GM13976 (cell line): ENCODE data around the gene CD99L2.

ENCODE experiments used
- DNase-seq: peaks from one replicate; pipeline ENCODE4 v3.0.0; 2012; ENCODE audit warnings: low spot score
- in situ Hi-C: fragments of 300-500 bp; cut with MboI; formaldehyde crosslinking; loops from one replicate; pipeline ENCODE4 v1.12.0; 2022; ENCODE audit warnings: low sequenced_read_pairs, mixed read lengths, inconsistent platforms; ENCODE audit not compliant: unreplicated experiment
- TF ChIP-seq, protein P1 (sequence below): IDR thresholded peaks from 2 replicates; pipeline ENCODE4 v1.5.1; 2012; ENCODE audit warnings: borderline replicate concordance, mild to moderate bottlenecking; ENCODE audit not compliant: insufficient read depth; ENCODE audit errors: extremely low read depth, missing control alignments, control extremely low read depth

CD99L2 gene

DNA sequence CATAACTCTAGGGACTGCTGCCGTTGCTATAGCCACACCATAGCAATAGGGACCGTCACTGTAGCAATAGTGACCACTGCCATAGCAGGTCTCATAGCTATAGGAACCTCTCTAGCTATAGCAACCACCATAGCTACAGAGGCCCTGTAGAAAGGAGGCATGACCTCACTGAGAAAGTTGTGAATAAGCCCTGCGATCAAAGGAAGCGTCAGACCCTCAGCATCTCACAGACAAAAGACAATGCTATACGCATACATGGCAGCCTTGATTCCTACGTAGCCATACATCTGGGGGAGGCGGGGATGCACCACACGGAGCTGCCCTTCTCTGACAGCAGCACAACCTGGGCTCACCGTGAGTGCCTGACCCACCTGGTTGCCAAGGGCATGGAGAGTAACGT is 116.8 kb downstream of the CD99L2 start:
- DNase-seq, result no peak
- TF ChIP-seq, protein P1, sequence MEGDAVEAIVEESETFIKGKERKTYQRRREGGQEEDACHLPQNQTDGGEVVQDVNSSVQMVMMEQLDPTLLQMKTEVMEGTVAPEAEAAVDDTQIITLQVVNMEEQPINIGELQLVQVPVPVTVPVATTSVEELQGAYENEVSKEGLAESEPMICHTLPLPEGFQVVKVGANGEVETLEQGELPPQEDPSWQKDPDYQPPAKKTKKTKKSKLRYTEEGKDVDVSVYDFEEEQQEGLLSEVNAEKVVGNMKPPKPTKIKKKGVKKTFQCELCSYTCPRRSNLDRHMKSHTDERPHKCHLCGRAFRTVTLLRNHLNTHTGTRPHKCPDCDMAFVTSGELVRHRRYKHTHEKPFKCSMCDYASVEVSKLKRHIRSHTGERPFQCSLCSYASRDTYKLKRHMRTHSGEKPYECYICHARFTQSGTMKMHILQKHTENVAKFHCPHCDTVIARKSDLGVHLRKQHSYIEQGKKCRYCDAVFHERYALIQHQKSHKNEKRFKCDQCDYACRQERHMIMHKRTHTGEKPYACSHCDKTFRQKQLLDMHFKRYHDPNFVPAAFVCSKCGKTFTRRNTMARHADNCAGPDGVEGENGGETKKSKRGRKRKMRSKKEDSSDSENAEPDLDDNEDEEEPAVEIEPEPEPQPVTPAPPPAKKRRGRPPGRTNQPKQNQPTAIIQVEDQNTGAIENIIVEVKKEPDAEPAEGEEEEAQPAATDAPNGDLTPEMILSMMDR, result no peak
- in situ Hi-C loops, result no loop called here

DNA sequence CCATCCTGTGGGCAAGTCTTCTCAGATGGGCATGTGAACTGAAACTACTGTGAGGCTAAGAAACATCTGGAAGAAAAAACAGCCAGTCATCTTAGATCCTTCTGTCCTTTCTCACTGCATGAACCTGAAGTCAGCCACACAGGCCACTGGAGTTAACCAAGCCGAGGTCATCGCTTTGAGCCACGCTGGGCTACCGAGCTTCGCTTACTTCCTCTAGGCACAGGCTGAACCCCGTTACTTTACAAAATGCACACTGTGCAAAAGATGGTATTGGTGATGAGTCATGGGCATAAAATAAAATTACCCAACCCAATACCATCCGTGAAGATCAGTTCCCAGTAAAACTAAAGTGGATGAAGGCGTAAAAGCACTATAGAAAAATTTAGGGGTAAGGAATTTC is 119.1 kb downstream of the CD99L2 start:
- DNase-seq, result no peak
- in situ Hi-C loops, result loop anchor here (10.0 kb wide), 1 partner anchor 305 kb away; no protein-coding TSS in a partner anchor

DNA sequence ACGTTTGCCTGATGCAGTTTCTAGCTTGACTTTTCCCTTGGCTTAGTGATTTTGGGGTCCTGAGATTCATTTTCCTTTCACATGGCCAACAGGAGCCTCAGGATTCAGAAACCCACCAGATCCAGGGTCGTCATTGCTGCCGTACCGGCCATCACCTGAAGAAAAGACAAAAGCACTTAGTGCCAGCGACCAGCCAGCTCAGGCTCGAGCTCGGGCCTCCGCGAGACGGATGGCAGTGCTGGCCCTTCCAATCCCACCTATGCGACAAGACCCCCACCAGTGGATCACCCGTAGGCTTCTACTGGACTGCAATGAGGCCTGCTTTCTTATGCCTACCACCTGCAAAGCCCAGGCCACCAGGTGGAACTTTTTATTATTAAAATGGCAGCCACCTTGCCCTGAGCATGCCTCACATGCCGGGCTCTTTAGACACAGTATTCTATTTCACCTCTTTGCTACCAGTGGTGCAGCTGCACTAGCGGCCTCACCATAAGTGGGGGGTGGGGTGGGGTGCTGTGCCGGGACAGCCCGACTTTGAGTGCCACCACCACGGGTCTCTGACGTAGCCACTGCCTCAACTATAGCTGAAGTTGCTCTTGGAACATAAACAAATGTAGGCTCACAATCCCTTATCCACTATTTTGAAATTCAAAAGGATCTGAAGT is 121.0 kb downstream of the CD99L2 start:
- no peak for DNase-seq
- TF ChIP-seq, protein P1, result no peak
- in situ Hi-C loops, result loop anchor here (10.0 kb wide), 1 partner anchor 307 kb away; no protein-coding TSS in a partner anchor

More for the DNA sequence above, 119.1 kb downstream of the CD99L2 start:
- TF ChIP-seq, protein P1, result no peak

DNA sequence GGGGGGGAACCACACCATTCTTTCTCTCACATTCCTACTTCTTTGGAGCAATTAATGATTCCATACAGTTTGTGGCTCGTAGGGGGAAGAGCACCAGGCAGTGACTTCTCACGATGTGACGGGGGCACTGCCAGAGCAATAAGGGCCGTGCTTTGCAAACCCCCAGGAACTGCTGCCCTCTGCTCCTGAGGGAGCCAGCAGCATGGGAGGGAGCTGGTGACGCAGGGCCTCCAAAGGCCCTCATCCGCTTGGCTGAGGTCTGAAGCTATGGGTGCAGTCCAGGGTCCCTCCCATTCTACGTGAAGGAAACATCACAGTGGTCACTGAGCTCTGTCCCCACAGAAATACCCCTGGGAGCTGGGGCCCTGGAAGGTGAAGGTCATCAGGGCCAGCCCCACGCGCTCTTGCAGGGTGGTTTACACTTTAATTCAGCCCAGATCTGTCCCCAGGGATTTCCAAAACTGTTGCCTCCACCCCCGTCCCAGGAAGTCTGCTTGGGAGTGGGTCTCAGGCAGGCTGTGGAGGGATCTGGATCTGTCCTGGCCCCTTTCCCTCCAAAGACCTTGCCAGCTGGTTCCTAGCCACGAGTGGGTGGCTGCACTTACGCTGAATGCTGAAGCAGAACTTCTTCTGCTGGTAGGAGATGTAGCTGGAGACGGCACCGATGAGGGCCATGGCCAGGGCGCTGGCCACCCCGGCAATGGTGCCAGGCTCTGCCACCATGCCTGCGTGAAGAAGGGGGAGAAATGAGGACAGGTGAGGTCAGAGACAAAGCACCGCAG is 122.7 kb downstream of the CD99L2 start:
- in situ Hi-C loops, result loop anchor here (10.0 kb wide), 1 partner anchor 309 kb away; no protein-coding TSS in a partner anchor
- no peak for DNase-seq
- TF ChIP-seq, protein P1, result no peak

DNA sequence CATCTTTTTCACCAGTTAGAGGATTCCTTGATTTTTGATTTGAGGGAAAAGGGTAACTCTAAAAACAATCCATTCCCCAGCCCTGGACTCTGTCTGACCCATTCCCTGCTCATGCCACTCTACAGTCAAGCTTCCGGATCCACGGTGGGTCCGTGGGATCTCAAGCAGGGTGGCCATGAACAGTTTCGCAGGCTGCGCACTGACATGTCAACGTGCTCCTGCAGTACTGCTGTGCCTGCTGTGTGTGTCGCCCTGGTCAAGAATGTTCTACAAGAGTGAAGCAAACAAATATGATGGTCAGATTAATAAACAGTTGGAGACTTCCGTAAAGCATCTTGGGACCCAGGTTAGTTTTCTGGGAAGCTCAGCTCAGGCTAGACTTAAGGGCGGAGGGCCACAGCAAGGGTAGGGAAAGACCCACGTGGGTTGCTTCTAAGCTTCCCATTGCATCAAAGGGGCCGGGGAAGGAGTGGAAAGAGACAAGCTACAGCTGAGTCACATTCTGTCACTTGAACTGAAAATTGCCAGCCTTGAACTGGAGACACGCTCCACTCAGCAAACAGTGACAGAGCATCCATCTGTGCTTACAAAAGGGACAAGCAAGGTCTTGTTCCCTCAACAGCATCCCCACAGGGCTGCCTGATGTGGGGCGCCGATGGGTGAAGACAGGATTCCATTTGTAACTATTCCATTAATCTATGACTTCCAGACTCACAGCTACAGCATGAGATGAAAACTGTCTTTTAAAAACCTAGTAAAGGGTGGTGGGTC is 123.5 kb downstream of the CD99L2 start:
- in situ Hi-C loops, result loop anchor here (10.0 kb wide), 1 partner anchor 310 kb away; no protein-coding TSS in a partner anchor

DNA sequence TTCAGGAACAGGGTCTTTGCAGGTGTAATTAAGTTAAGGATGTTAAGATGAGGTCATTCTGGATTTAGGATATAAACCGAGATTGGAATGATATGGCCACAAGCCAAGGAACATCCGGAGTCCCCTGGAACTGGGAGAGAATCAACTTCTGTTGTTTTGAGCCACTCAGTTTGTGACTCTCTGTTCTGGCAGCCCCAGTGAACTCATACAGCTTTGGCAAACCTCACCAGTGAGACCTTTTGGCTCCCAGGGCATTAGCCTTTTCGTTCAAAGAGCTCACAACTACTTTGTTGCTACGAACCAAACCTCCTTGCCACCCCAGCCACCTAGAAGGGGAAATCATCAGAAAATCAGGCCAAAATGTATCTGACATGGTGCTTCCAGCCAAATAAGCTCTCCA is 124.8 kb downstream of the CD99L2 start:
- in situ Hi-C loops, result loop anchor here (10.0 kb wide), 1 partner anchor 311 kb away; no protein-coding TSS in a partner anchor
- DNase-seq, result no peak
- TF ChIP-seq, protein P1, result no peak

More for the DNA sequence above, 123.5 kb downstream of the CD99L2 start:
- TF ChIP-seq, protein P1, result no peak
- no peak for DNase-seq
